H1 (cell line): ENCODE measurements around the gene KIN. TPM values are rescaled to one million over a fixed set of nuclear protein-coding genes. Genes with fewer than 3 reads are reported as not detected.

Experiments used
- CTBP2 ChIP-seq: IDR thresholded peaks from 2 replicates; pipeline ENCODE4 v1.7.0; 2011; ENCODE audit warnings: borderline replicate concordance, mild to moderate bottlenecking, moderate library complexity, mixed read lengths, low read length; ENCODE audit not compliant: insufficient read depth, insufficient read length
- GABPA ChIP-seq: IDR thresholded peaks from 2 replicates; pipeline ENCODE4 v1.6.1; 2011; ENCODE audit warnings: mild to moderate bottlenecking, low read length, moderate library complexity, borderline replicate concordance; ENCODE audit not compliant: insufficient read depth
- RBBP5 ChIP-seq: IDR thresholded peaks from 2 replicates; pipeline ENCODE4 v1.7.1; 2012; ENCODE audit warnings: low read depth, mild to moderate bottlenecking, inconsistent platforms, low read length, moderate library complexity, borderline replicate concordance
- polyA plus RNA-seq, 7 experiments: library from polyadenylated mRNA; depleted of rRNA in 3 of 7; stranded (reverse) in 5 of 7; unstranded in 2 of 7; fragments of >200 nt in 5 of 7; fragments of 200-250 nt in 2 of 7; gene quantifications; 1 replicate in 5 of 7; 2 replicates in 1 of 7; 4 replicates in 1 of 7; pipeline versions ENCODE4 v1.2.1 to v1.2.3, GENCODE V29; 2011 to 2013; ENCODE audit warnings: missing spikeins in 2 of 7, mixed read lengths in 2 of 7
- total RNA-seq: library from RNA; stranded (reverse); fragmentation: NEBNext Ultra II Directional; extraction: Animal tissue kit (Norgen Biotek cat#: 25700); gene quantifications from 2 replicates; pipeline ENCODE4 v1.2.1, GENCODE V29; 2021

Gene KIN
- total and polyA plus RNA-seq, 2 of the 8 experiments (the other 6 are each of a cell fraction or from before 2014, with no cell fraction given) = 3.7 to 16.5 TPM

DNA sequence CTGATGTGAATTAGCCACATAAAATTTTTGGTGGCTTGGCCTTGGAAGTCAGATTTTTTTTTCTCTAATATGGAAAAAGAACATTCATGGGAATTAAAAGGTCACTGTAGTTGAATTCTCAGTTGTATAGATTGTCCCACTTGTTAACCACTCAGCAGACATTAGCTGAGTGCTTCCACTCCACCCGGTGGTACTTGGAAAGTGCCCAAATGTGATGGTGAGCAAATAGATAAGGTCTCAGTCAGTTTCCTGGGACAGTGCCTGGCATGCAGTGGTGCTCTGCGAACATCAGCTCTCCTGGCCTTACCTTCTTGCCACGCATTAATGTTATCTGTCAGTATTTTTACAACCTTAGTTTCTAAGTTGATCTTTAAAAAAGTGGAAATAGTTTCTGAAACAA is 1.6 kb upstream of the KIN start (continued):
- TF ChIP-seq CTBP2 (no peak), GABPA (no peak), RBBP5 (no peak)
